GM23248 (cell line): ENCODE results near the gene EMC1.

Experiments
- EZH2 ChIP-seq: fragments of 200-600 bp; sonication (generic); IDR thresholded peaks from 2 replicates; pipeline ENCODE4 v1.6.1; 2018; ENCODE audit warnings: antibody characterized with exemption, mild to moderate bottlenecking; ENCODE audit not compliant: insufficient read depth, poor library complexity, severe bottlenecking
- EZH2phosphoT487 ChIP-seq: fragments of 200-600 bp; sonication (generic); IDR thresholded peaks from 2 replicates; pipeline ENCODE4 v1.6.1; 2018; ENCODE audit warnings: antibody characterized with exemption, moderate library complexity, mild to moderate bottlenecking, low read depth; ENCODE audit not compliant: insufficient read depth

GRCh38 chr1:19222979-19223824 is 28.1 kb downstream of the EMC1 start:
- TF ChIP-seq EZH2 (no peak), EZH2phosphoT487 (no peak)
